ENCODE data around the gene TUBA1A.
"Not testable (repeated sequence)": the region's sequence is repeated elsewhere in the genome, so short reads cannot be mapped to it uniquely, and the experiment has no call there.

GRCh38 chr12:49136997-49137396 is 51.9 kb downstream of the TUBA1A start:
- not testable (repeated sequence) for TF ChIP-seq ISL1 (CRISPR knock-in tag; IDR thresholded peaks at IDR 0.05); POU6F1 (CRISPR knock-in tag; IDR thresholded peaks at IDR 0.05; ENCODE audit: borderline replicate concordance, low read depth); ARNTL (CRISPR knock-in tag; IDR thresholded peaks at IDR 0.05; ENCODE audit: borderline replicate concordance, low read depth); PATZ1 (CRISPR knock-in tag; IDR thresholded peaks at IDR 0.05; ENCODE audit: borderline replicate concordance); ZFP30 (CRISPR knock-in tag; IDR thresholded peaks at IDR 0.05); ESRRG (CRISPR knock-in tag; IDR thresholded peaks at IDR 0.05); ZFP3 (CRISPR knock-in tag; IDR thresholded peaks at IDR 0.05); TSHZ2 (CRISPR knock-in tag; IDR thresholded peaks at IDR 0.05)

Measured in SK-N-SH treated with all-trans-retinoic acid at 6 μM for 48 hours (cell line).